Smooth muscle cell (in vitro differentiated cells): ENCODE results near the gene TTC39B. TPM values are rescaled to one million over a fixed set of nuclear protein-coding genes. Genes with fewer than 3 reads are reported as not detected.

Experiments
- DNase-seq: peaks from one replicate; lab custom pipeline; 2025; ENCODE audit not compliant: unreplicated experiment; lab: John Stamatoyannopoulos, UW
- H2AFZ ChIP-seq: fragments of 200-600 bp; sonication (generic); 2 replicates; pipeline ENCODE4 v1.6.0; 2016; ENCODE audit warnings: antibody characterized with exemption, low read depth, mild to moderate bottlenecking
- H3F3A ChIP-seq: fragments of 200-600 bp; sonication (generic); 2 replicates; pipeline ENCODE4 v1.6.0; 2017; ENCODE audit warnings: antibody characterized with exemption, low read depth
- H3K27ac ChIP-seq: fragments of 200-600 bp; sonication (generic); 2 replicates; pipeline ENCODE4 v1.5.1; 2016; ENCODE audit warnings: low read depth, mild to moderate bottlenecking
- H3K27me3 ChIP-seq: fragments of 200-600 bp; sonication (generic); 2 replicates; pipeline ENCODE4 v1.6.1; 2016; ENCODE audit warnings: low read depth, mild to moderate bottlenecking
- H3K36me3 ChIP-seq: fragments of 200-600 bp; sonication (generic); 2 replicates; pipeline ENCODE4 v1.5.1; 2016; ENCODE audit warnings: low read depth
- H3K4me1 ChIP-seq: fragments of 200-600 bp; sonication (generic); 2 replicates; pipeline ENCODE4 v1.5.1; 2016; ENCODE audit warnings: low read depth
- H3K4me2 ChIP-seq: fragments of 200-600 bp; sonication (generic); 2 replicates; pipeline ENCODE4 v1.6.0; 2016; ENCODE audit warnings: mild to moderate bottlenecking
- H3K4me3 ChIP-seq: fragments of 200-600 bp; sonication (generic); 2 replicates; pipeline ENCODE4 v1.5.1; 2016; ENCODE audit warnings: mild to moderate bottlenecking
- H3K79me2 ChIP-seq: fragments of 200-600 bp; sonication (generic); 2 replicates; pipeline ENCODE4 v1.6.0; 2016; ENCODE audit warnings: low read depth, mild to moderate bottlenecking
- H3K9ac ChIP-seq: fragments of 200-600 bp; sonication (generic); 2 replicates; pipeline ENCODE4 v1.6.0; 2016; ENCODE audit warnings: low read depth
- H3K9me3 ChIP-seq: fragments of 200-600 bp; sonication (generic); replicated peaks from 2 replicates; pipeline ENCODE4 v1.5.1; 2016; ENCODE audit warnings: low read depth
- H4K20me1 ChIP-seq: fragments of 200-600 bp; sonication (generic); 2 replicates; pipeline ENCODE4 v1.6.0; 2016; ENCODE audit warnings: low read depth
- WGBS: methylation state at CpG from one replicate; pipeline ENCODE4 v1.1.7; 2016; ENCODE audit warnings: low lambda C conversion rate; 5-methylcytosine and 5-hydroxymethylcytosine counted together
- polyA plus RNA-seq: library from polyadenylated mRNA; unstranded; fragments of >200 nt; fragmentation: Nextera tagmentation; extraction: Ambion mirVana; gene quantifications from 2 replicates; pipeline ENCODE4 v1.2.1, GENCODE V29; 2016
- total RNA-seq: library from RNA; depleted of rRNA; stranded (reverse); fragments of >200 nt; gene quantifications from 2 replicates; pipeline ENCODE4 v1.2.3, GENCODE V29; 2014
- TF ChIP-seq, protein P1 (sequence below): fragments of 200-600 bp; sonication (generic); IDR thresholded peaks from 2 replicates; pipeline ENCODE4 v1.5.1; 2017; ENCODE audit warnings: borderline replicate concordance, mild to moderate bottlenecking, antibody characterized with exemption; ENCODE audit not compliant: insufficient read depth, poor library complexity, severe bottlenecking

The TTC39B gene
- total and polyA plus RNA-seq, 2 experiments from 2014 or later, result 3.8 to 13.3 TPM

DNA sequence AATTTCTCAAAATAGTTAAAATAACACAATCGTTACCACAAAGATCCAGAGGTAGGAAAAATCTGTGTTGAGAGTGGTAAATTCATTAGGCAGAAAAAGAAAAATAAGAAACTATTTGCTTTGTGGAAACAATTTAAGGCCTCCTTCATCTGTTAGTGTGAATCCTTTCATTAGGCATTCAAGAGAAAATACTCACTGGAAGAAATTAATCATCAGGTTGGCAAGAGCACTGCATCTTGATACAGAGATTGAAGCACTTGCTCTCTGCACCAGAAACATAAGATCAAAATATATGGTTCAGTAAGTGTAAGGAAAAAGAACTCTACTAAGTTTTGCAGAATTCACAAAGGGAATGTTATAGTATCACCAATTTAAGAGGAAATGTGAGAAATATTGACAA is 44.4 kb downstream of the TTC39B start:
- Histone ChIP-seq H3K4me1 (no peaks in the 10 kb centered on the region), H3K4me3 (no peak overlapping the region), H3F3A (no peaks in the 10 kb centered on the region), H3K9ac (no peak overlapping the region), H3K36me3 (no peaks in the 10 kb centered on the region), H3K79me2 (no peaks in the 10 kb centered on the region), H4K20me1 (no peaks in the 10 kb centered on the region), H3K27me3 (no peaks in the 10 kb centered on the region), H2AFZ (no peak overlapping the region), H3K9me3 (no peaks in the 10 kb centered on the region), H3K4me2 (no peak overlapping the region), H3K27ac (no peak overlapping the region)
- WGBS, result 96% methylated on average over 1 of the region's 1 CpG
- TF ChIP-seq, protein P1, sequence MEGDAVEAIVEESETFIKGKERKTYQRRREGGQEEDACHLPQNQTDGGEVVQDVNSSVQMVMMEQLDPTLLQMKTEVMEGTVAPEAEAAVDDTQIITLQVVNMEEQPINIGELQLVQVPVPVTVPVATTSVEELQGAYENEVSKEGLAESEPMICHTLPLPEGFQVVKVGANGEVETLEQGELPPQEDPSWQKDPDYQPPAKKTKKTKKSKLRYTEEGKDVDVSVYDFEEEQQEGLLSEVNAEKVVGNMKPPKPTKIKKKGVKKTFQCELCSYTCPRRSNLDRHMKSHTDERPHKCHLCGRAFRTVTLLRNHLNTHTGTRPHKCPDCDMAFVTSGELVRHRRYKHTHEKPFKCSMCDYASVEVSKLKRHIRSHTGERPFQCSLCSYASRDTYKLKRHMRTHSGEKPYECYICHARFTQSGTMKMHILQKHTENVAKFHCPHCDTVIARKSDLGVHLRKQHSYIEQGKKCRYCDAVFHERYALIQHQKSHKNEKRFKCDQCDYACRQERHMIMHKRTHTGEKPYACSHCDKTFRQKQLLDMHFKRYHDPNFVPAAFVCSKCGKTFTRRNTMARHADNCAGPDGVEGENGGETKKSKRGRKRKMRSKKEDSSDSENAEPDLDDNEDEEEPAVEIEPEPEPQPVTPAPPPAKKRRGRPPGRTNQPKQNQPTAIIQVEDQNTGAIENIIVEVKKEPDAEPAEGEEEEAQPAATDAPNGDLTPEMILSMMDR, result no peak
- no peak for DNase-seq

DNA sequence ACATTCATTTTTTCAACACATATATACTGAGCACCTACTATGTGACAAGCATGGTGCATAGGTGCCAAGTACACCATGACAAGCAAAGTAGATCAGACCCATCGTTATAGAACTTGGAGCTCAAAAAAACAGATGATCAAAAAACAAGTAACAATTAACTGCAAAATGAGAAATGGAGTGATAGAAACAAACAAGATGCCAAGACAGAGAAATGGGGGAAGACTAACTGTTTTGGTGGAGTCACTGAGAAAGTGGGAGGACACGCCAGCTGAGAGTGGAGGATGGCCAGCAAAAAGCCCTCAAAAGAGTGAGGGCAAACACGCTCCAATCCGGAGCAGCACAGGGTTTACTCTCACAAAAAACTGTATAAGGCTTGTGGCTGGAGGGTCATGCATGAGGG is 50.6 kb downstream of the TTC39B start:
- Histone ChIP-seq H3K27me3 (no peaks in the 10 kb centered on the region), H3K4me3 (no peak overlapping the region), H3K9ac (no peak overlapping the region), H3K9me3 (no peaks in the 10 kb centered on the region), H4K20me1 (no peaks in the 10 kb centered on the region), H3F3A (no peaks in the 10 kb centered on the region), H3K36me3 (no peaks in the 10 kb centered on the region), H2AFZ (no peak overlapping the region), H3K79me2 (no peaks in the 10 kb centered on the region), H3K4me1 (no peaks in the 10 kb centered on the region), H3K27ac (no peak overlapping the region), H3K4me2 (no peak overlapping the region)
- 98% methylated on average over 4 of the region's 4 CpGs for WGBS
- DNase-seq, result no peak
- TF ChIP-seq, protein P1, result no peak

DNA sequence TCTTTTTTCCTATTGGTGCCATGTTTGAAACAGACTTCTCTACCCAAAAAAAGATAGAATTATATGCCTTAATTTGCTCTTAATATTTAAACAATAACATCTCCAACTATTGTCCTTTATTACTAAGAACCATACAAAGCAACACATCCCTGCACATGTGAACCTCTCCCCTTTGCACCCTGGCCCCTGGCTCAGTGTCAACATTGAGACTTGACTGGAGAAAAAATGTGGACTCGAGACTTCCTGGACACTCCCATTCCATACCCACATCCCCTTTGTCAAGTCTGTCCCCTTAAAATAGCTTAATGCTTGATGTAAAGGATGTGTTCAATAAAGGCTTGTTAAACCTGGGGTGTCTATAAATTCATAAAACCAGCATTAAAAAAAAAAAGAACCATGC is 53.2 kb downstream of the TTC39B start:
- 100% methylated on average over 1 of the region's 1 CpG for WGBS

DNA sequence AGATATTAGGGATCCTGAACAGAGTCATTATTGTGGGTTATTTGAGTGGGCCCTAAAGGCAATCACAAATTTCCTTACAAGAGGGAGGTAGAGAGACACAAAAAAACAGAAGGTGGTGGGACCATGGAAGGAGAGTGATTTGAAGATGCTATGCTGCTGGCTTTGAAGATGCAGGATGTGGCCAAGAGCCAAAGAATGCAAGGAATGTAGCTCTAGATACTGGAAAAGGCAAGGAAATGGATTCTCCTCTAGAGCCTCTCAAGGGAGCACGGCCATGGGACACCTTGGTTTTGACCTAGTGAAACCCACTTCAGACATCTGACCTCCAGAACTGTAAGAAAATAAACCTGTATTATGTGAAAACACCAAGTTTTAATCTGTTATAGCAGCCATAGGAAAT is 53.8 kb downstream of the TTC39B start:
- H2AFZ ChIP-seq, result no peak overlapping the region
- no peak overlapping the region for H3K9ac ChIP-seq
- no peaks in the 10 kb centered on the region for H3K27me3 ChIP-seq
- H3K27ac ChIP-seq, result no peak overlapping the region
- 76% methylated on average over 1 of the region's 1 CpG for WGBS
- H3K79me2 ChIP-seq, result no peaks in the 10 kb centered on the region
- no peaks in the 10 kb centered on the region for H4K20me1 ChIP-seq
- TF ChIP-seq, protein P1, result no peak
- no peaks in the 10 kb centered on the region for H3K36me3 ChIP-seq
- H3K4me3 ChIP-seq, result no peak overlapping the region
- no peaks in the 10 kb centered on the region for H3F3A ChIP-seq
- peaks cover 23% of the 10 kb centered on the region for H3K4me1 ChIP-seq
- no peak overlapping the region for H3K4me2 ChIP-seq
- H3K9me3 ChIP-seq, result no peaks in the 10 kb centered on the region
- DNase-seq, result no peak

More for the DNA sequence above, 53.2 kb downstream of the TTC39B start:
- Histone ChIP-seq H3K4me2 (no peak overlapping the region), H4K20me1 (no peaks in the 10 kb centered on the region), H3F3A (no peaks in the 10 kb centered on the region), H3K9ac (no peak overlapping the region), H3K36me3 (no peaks in the 10 kb centered on the region), H3K27ac (no peak overlapping the region), H3K79me2 (no peaks in the 10 kb centered on the region), H3K4me1 (peaks cover 17% of the 10 kb centered on the region), H2AFZ (no peak overlapping the region), H3K9me3 (no peaks in the 10 kb centered on the region), H3K27me3 (no peaks in the 10 kb centered on the region), H3K4me3 (no peak overlapping the region)
- DNase-seq, result no peak
- TF ChIP-seq, protein P1, result no peak
